GM18951 (cell line): Measurements from ENCODE around the gene ASCL2.

Source experiments
- POLR2A ChIP-seq: IDR thresholded peaks from 4 replicates; pipeline ENCODE4 v1.6.1; 2011; ENCODE audit warnings: mild to moderate bottlenecking; ENCODE audit not compliant: insufficient read length, insufficient read depth; ENCODE audit errors: extremely low read depth
- in situ Hi-C: fragments of 300-500 bp; cut with MboI; formaldehyde crosslinking; loops from one replicate; pipeline ENCODE4 v1.12.0; 2022; ENCODE audit warnings: low sequenced_read_pairs, mixed read lengths, inconsistent platforms; ENCODE audit not compliant: unreplicated experiment

Gene ASCL2

GRCh38 chr11:2261436-2262230 lies 8.8 kb downstream of the ASCL2 start:
- in situ Hi-C loops, result no loop called here

GRCh38 chr11:2260491-2261364 lies 9.7 kb downstream of the ASCL2 start:
- in situ Hi-C loops, result no loop called here
- TF ChIP-seq POLR2A, result no peak

More at GRCh38 chr11:2261436-2262230, 8.8 kb downstream of the ASCL2 start:
- TF ChIP-seq POLR2A, result no peak

GRCh38 chr11:2259897-2260451 lies 10.4 kb downstream of the ASCL2 start:
- TF ChIP-seq POLR2A, result no peak
- in situ Hi-C loops, result no loop called here

- in situ Hi-C loops, result no loop called here
- no peak for TF ChIP-seq POLR2A
These were observed 10.9 kb downstream of the ASCL2 start for GRCh38 chr11:2259466-2259830.

- no peak for TF ChIP-seq POLR2A
- in situ Hi-C loops, result no loop called here
These were observed 11.6 kb downstream of the ASCL2 start for GRCh38 chr11:2258501-2259465.

GRCh38 chr11:2256951-2257700 lies 13.3 kb downstream of the ASCL2 start:
- in situ Hi-C loops, result no loop called here
- TF ChIP-seq POLR2A, result no peak

- TF ChIP-seq POLR2A, result no peak
- in situ Hi-C loops, result no loop called here
These were observed 14.0 kb downstream of the ASCL2 start for GRCh38 chr11:2256293-2256913.

GRCh38 chr11:2252018-2252417 lies 18.4 kb downstream of the ASCL2 start:
- no peak for TF ChIP-seq POLR2A
- in situ Hi-C loops, result no loop called here

- in situ Hi-C loops, result no loop called here
- TF ChIP-seq POLR2A, result no peak
These were observed 19.2 kb downstream of the ASCL2 start for GRCh38 chr11:2251138-2251537.

GRCh38 chr11:2250485-2250884 lies 19.9 kb downstream of the ASCL2 start:
- TF ChIP-seq POLR2A, result no peak
- in situ Hi-C loops, result no loop called here

- no peak for TF ChIP-seq POLR2A
- in situ Hi-C loops, result no loop called here
These were observed 20.3 kb downstream of the ASCL2 start for GRCh38 chr11:2250041-2250440.
